ENCODE data around the gene THAP9.

Gene THAP9

GRCh38 chr4:82951196-82951595 is 50.7 kb downstream of the THAP9 start:
- no peak overlapping the region for H3K27ac ChIP-seq
- H3K4me3 ChIP-seq = no peak overlapping the region
- no peak overlapping the region for H3K4me2 ChIP-seq
- H4K20me1 ChIP-seq = no peaks in the 10 kb centered on the region
- H3K27me3 ChIP-seq = no peaks in the 10 kb centered on the region
- H3K9ac ChIP-seq = no peak overlapping the region
- no peaks in the 10 kb centered on the region for H3K4me1 ChIP-seq
- peaks cover 53% of the 10 kb centered on the region for H3K36me3 ChIP-seq
- H3K9me3 ChIP-seq = peaks cover 5% of the 10 kb centered on the region; the same call in 1 of the 2 replicates
- no peak for TF ChIP-seq Cebpa-rat (IDR thresholded peaks at IDR 0.05)

GRCh38 chr4:82954212-82954611 is 53.7 kb downstream of the THAP9 start:
- H3K9ac ChIP-seq = no peak overlapping the region
- H3K27ac ChIP-seq = no peak overlapping the region
- no peak overlapping the region for H3K4me2 ChIP-seq
- no peaks in the 10 kb centered on the region for H3K27me3 ChIP-seq
- TF ChIP-seq Cebpa-rat (IDR thresholded peaks at IDR 0.05) = no peak
- H3K4me1 ChIP-seq = no peaks in the 10 kb centered on the region
- peaks cover 5% of the 10 kb centered on the region; the same call in 1 of the 2 replicates for H3K9me3 ChIP-seq
- H3K4me3 ChIP-seq = no peak overlapping the region
- H4K20me1 ChIP-seq = no peaks in the 10 kb centered on the region
- H3K36me3 ChIP-seq = peaks cover 69% of the 10 kb centered on the region

GRCh38 chr4:82957045-82957444 is 56.5 kb downstream of the THAP9 start:
- Histone ChIP-seq H3K9ac (no peak overlapping the region), H3K36me3 (peaks cover 81% of the 10 kb centered on the region), H4K20me1 (no peaks in the 10 kb centered on the region), H3K4me1 (no peaks in the 10 kb centered on the region), H3K27me3 (no peaks in the 10 kb centered on the region), H3K27ac (no peak overlapping the region), H3K4me3 (no peak overlapping the region), H3K9me3 (peaks cover 5% of the 10 kb centered on the region; the same call in 1 of the 2 replicates), H3K4me2 (no peak overlapping the region)
- TF ChIP-seq Cebpa-rat (IDR thresholded peaks at IDR 0.05) = no peak

- Histone ChIP-seq H3K27me3 (no peaks in the 10 kb centered on the region), H3K27ac (no peak overlapping the region), H3K9ac (no peak overlapping the region), H4K20me1 (no peaks in the 10 kb centered on the region), H3K4me1 (no peaks in the 10 kb centered on the region), H3K4me3 (no peak overlapping the region), H3K4me2 (no peak overlapping the region), H3K36me3 (peaks cover 83% of the 10 kb centered on the region), H3K9me3 (peaks cover 11% of the 10 kb centered on the region; the same call in 1 of the 2 replicates)
- TF ChIP-seq Cebpa-rat (IDR thresholded peaks at IDR 0.05) = no peak
These were observed 65.2 kb downstream of the THAP9 start for GRCh38 chr4:82965763-82966162.

- H3K9ac ChIP-seq = no peak overlapping the region
- H3K4me2 ChIP-seq = no peak overlapping the region
- no peaks in the 10 kb centered on the region for H4K20me1 ChIP-seq
- H3K4me3 ChIP-seq = no peak overlapping the region
- TF ChIP-seq Cebpa-rat (IDR thresholded peaks at IDR 0.05) = no peak
- H3K27ac ChIP-seq = no peak overlapping the region
- H3K36me3 ChIP-seq = peaks cover 90% of the 10 kb centered on the region
- no peaks in the 10 kb centered on the region for H3K4me1 ChIP-seq
- H3K27me3 ChIP-seq = no peaks in the 10 kb centered on the region
- H3K9me3 ChIP-seq = peaks cover 9% of the 10 kb centered on the region; the same call in 1 of the 2 replicates
These were observed 68.4 kb downstream of the THAP9 start for GRCh38 chr4:82968972-82969371.

- no peaks in the 10 kb centered on the region for H3K4me1 ChIP-seq
- H3K4me3 ChIP-seq = no peak overlapping the region
- no peak for TF ChIP-seq Cebpa-rat (IDR thresholded peaks at IDR 0.05)
- peaks cover 90% of the 10 kb centered on the region for H3K36me3 ChIP-seq
- H4K20me1 ChIP-seq = no peaks in the 10 kb centered on the region
- no peak overlapping the region for H3K4me2 ChIP-seq
- H3K27ac ChIP-seq = no peak overlapping the region
- no peaks in the 10 kb centered on the region for H3K27me3 ChIP-seq
- H3K9me3 ChIP-seq = peaks cover 4% of the 10 kb centered on the region; the same call in 1 of the 2 replicates
- no peak overlapping the region for H3K9ac ChIP-seq
These were observed 68.9 kb downstream of the THAP9 start for GRCh38 chr4:82969414-82969813.

All from BLaER1 (cell line).